IPS-18a (cell line): Measurements from ENCODE around the gene SH3RF3.

Experiments used
- H3K27ac ChIP-seq: one replicate; pipeline ENCODE4 v1.5.1; 2013; ENCODE audit warnings: low read length
- H3K27me3 ChIP-seq: one replicate; pipeline ENCODE4 v1.6.1; 2013; ENCODE audit warnings: mild to moderate bottlenecking, low read length; ENCODE audit not compliant: control insufficient read depth, insufficient read depth
- H3K36me3 ChIP-seq: one replicate; pipeline ENCODE4 v1.6.1; 2013; ENCODE audit warnings: low read depth, low read length; ENCODE audit not compliant: control insufficient read depth
- H3K4me1 ChIP-seq: one replicate; pipeline ENCODE4 v1.6.1; 2013; ENCODE audit warnings: low read depth, low read length; ENCODE audit not compliant: control insufficient read depth
- H3K4me3 ChIP-seq: one replicate; pipeline ENCODE4 v1.5.1; 2013; ENCODE audit warnings: low read length
- H3K9ac ChIP-seq: one replicate; pipeline ENCODE4 v1.6.1; 2013; ENCODE audit warnings: mild to moderate bottlenecking, low read length, moderate library complexity
- H3K9me3 ChIP-seq: one replicate; pipeline ENCODE4 v1.6.1; 2013; ENCODE audit warnings: low read depth, low read length; ENCODE audit not compliant: control insufficient read depth

The SH3RF3 gene

GRCh38 chr2:109346601-109347228 is 217.7 kb downstream of the SH3RF3 start:
- H3K4me1 ChIP-seq, result peaks cover 9% of the 10 kb centered on the region
- H3K36me3 ChIP-seq, result no peaks in the 10 kb centered on the region
- no peak overlapping the region for H3K9ac ChIP-seq
- H3K27ac ChIP-seq, result no peak overlapping the region
- H3K9me3 ChIP-seq, result no peaks in the 10 kb centered on the region
- H3K27me3 ChIP-seq, result no peaks in the 10 kb centered on the region
- no peak overlapping the region for H3K4me3 ChIP-seq

- Histone ChIP-seq H3K4me1 (peaks cover 9% of the 10 kb centered on the region), H3K27ac (no peak overlapping the region), H3K9me3 (no peaks in the 10 kb centered on the region), H3K4me3 (no peak overlapping the region), H3K27me3 (no peaks in the 10 kb centered on the region), H3K36me3 (no peaks in the 10 kb centered on the region), H3K9ac (no peak overlapping the region)
Measured at GRCh38 chr2:109347626-109348025, 218.6 kb downstream of the SH3RF3 start.

GRCh38 chr2:109348190-109348589 is 219.2 kb downstream of the SH3RF3 start:
- Histone ChIP-seq H3K9me3 (no peaks in the 10 kb centered on the region), H3K9ac (no peak overlapping the region), H3K36me3 (no peaks in the 10 kb centered on the region), H3K27ac (no peak overlapping the region), H3K27me3 (no peaks in the 10 kb centered on the region), H3K4me1 (peaks cover 9% of the 10 kb centered on the region), H3K4me3 (no peak overlapping the region)

GRCh38 chr2:109348671-109349502 is 219.9 kb downstream of the SH3RF3 start:
- peaks cover 9% of the 10 kb centered on the region for H3K4me1 ChIP-seq
- H3K9me3 ChIP-seq, result no peaks in the 10 kb centered on the region
- H3K36me3 ChIP-seq, result no peaks in the 10 kb centered on the region
- H3K27me3 ChIP-seq, result no peaks in the 10 kb centered on the region
- no peak overlapping the region for H3K27ac ChIP-seq
- H3K9ac ChIP-seq, result no peak overlapping the region
- no peak overlapping the region for H3K4me3 ChIP-seq

GRCh38 chr2:109349503-109350465 is 220.8 kb downstream of the SH3RF3 start:
- peaks cover 9% of the 10 kb centered on the region for H3K4me1 ChIP-seq
- no peaks in the 10 kb centered on the region for H3K9me3 ChIP-seq
- no peak overlapping the region for H3K27ac ChIP-seq
- H3K9ac ChIP-seq, result no peak overlapping the region
- no peaks in the 10 kb centered on the region for H3K27me3 ChIP-seq
- no peaks in the 10 kb centered on the region for H3K36me3 ChIP-seq
- H3K4me3 ChIP-seq, result no peak overlapping the region

GRCh38 chr2:109350526-109350925 is 221.5 kb downstream of the SH3RF3 start:
- H3K9me3 ChIP-seq, result no peaks in the 10 kb centered on the region
- no peak overlapping the region for H3K4me3 ChIP-seq
- H3K36me3 ChIP-seq, result no peaks in the 10 kb centered on the region
- peaks cover 9% of the 10 kb centered on the region for H3K4me1 ChIP-seq
- H3K9ac ChIP-seq, result no peak overlapping the region
- no peaks in the 10 kb centered on the region for H3K27me3 ChIP-seq
- H3K27ac ChIP-seq, result no peak overlapping the region

- no peaks in the 10 kb centered on the region for H3K27me3 ChIP-seq
- peaks cover 9% of the 10 kb centered on the region for H3K4me1 ChIP-seq
- H3K4me3 ChIP-seq, result no peak overlapping the region
- no peak overlapping the region for H3K9ac ChIP-seq
- H3K27ac ChIP-seq, result no peak overlapping the region
- H3K36me3 ChIP-seq, result no peaks in the 10 kb centered on the region
- H3K9me3 ChIP-seq, result no peaks in the 10 kb centered on the region
Measured at GRCh38 chr2:109351164-109351756, 222.3 kb downstream of the SH3RF3 start.

- Histone ChIP-seq H3K9ac (no peak overlapping the region), H3K36me3 (no peaks in the 10 kb centered on the region), H3K4me1 (peaks cover 9% of the 10 kb centered on the region), H3K4me3 (no peak overlapping the region), H3K27me3 (no peaks in the 10 kb centered on the region), H3K27ac (no peak overlapping the region), H3K9me3 (no peaks in the 10 kb centered on the region)
Measured at GRCh38 chr2:109352056-109352897, 223.3 kb downstream of the SH3RF3 start.

- no peaks in the 10 kb centered on the region for H3K27me3 ChIP-seq
Measured at GRCh38 chr2:109352898-109353689, 224.1 kb downstream of the SH3RF3 start.

More at GRCh38 chr2:109352898-109353689, 224.1 kb downstream of the SH3RF3 start:
- no peaks in the 10 kb centered on the region for H3K36me3 ChIP-seq
- H3K4me1 ChIP-seq, result peaks cover 9% of the 10 kb centered on the region
- H3K4me3 ChIP-seq, result no peak overlapping the region
- H3K9me3 ChIP-seq, result peaks cover 3% of the 10 kb centered on the region
- no peak overlapping the region for H3K9ac ChIP-seq
- H3K27ac ChIP-seq, result no peak overlapping the region
